Measurements from ENCODE around the gene PRRT1.

- TF ChIP-seq EZH2 (IDR thresholded peaks at IDR 0.05; ENCODE audit: borderline replicate concordance, low read depth, low read length, severe bottlenecking): no peak
- TF ChIP-seq CTCF (IDR thresholded peaks at IDR 0.05; ENCODE audit: borderline replicate concordance, extremely low read depth, low read length, poor library complexity, severe bottlenecking): no peak
Observed at GRCh38 chr6:32149932-32150870, 1.5 kb downstream of the PRRT1 start.

All from DND-41 (cell line).